Posterior vena cava (tissue), 2 donors: ENCODE results near the gene ZSWIM1. TPM values are rescaled to one million over a fixed set of nuclear protein-coding genes. Genes with fewer than 3 reads are reported as not detected.

Source experiments
- DNase-seq: peaks from one replicate; pipeline ENCODE4 v3.0.0-alpha.2; 2020; ENCODE audit warnings: low spot score
- intact Hi-C, 2 donors: fragments of 100-400 bp; cut with DNase I; formaldehyde crosslinking; loops; one replicate each; pipeline versions ENCODE4 v1.14.1 to v1.14.2; 2022 to 2023
- total RNA-seq, 2 donors: library from RNA; stranded (reverse); fragmentation: NEBNext Ultra II Directional; extraction: Animal tissue kit (Norgen Biotek cat#: 25700); gene quantifications; one replicate each; pipeline ENCODE4 v1.2.1, GENCODE V29; 2021
- donor health status: DM: yes; HTN: yes; CAD: no.
- donor health status: DM: yes; HTN: yes; CAD: no.

Gene ZSWIM1
- total RNA-seq, 2 donors from 2014 or later, result 6.5 to 7.0 TPM

- no peak for DNase-seq
- intact Hi-C loops, result no loop called here
Observed at GRCh38 chr20:45882469-45883099, 1.6 kb downstream of the ZSWIM1 start.

- no peak for DNase-seq
- intact Hi-C loops, result no loop called here
Observed at GRCh38 chr20:45883100-45883469, 2.1 kb downstream of the ZSWIM1 start.

GRCh38 chr20:45886590-45887345 lies 5.7 kb downstream of the ZSWIM1 start:
- intact Hi-C loops, result no loop called here
- DNase-seq, result peak; percentile 80

- intact Hi-C loops, result no loop called here
- DNase-seq, result no peak
Observed at GRCh38 chr20:45887346-45887715, 6.3 kb downstream of the ZSWIM1 start, which contains the start of gene SPATA25. SPATA25 (minus strand) TSS chr20:45887622; CDS start chr20:45887590, 32 bp downstream.

GRCh38 chr20:45888681-45889080 lies 7.7 kb downstream of the ZSWIM1 start:
- DNase-seq, result no peak
- intact Hi-C loops, result no loop called here

GRCh38 chr20:45890077-45890984 lies 9.3 kb downstream of the ZSWIM1 start:
- DNase-seq, result peak; percentile 95
- intact Hi-C loops, result no loop called here

- intact Hi-C loops, result no loop called here
- peak; percentile 98 for DNase-seq
Observed at GRCh38 chr20:45890985-45891983, 10.3 kb downstream of the ZSWIM1 start, which contains the start of the genes CTSA and NEURL2. CTSA (plus strand) TSS chr20:45891335; CDS start chr20:45891569, 234 bp downstream. NEURL2 (minus strand) TSS chr20:45891208; CDS start chr20:45890991, 217 bp downstream.

- DNase-seq, result peak; percentile 73
- intact Hi-C loops, result no loop called here
Observed at GRCh38 chr20:45892049-45892825, 11.2 kb downstream of the ZSWIM1 start.

- intact Hi-C loops, result no loop called here
- no peak for DNase-seq
Observed at GRCh38 chr20:45892828-45893500, 11.9 kb downstream of the ZSWIM1 start.

GRCh38 chr20:45893831-45894230 lies 12.8 kb downstream of the ZSWIM1 start:
- intact Hi-C loops, result no loop called here
- DNase-seq, result no peak

- intact Hi-C loops, result no loop called here
- DNase-seq, result peak; percentile 84
Observed at GRCh38 chr20:45894797-45895196, 13.8 kb downstream of the ZSWIM1 start.

- intact Hi-C loops, result no loop called here
Observed at GRCh38 chr20:45896641-45897161, 15.7 kb downstream of the ZSWIM1 start.

GRCh38 chr20:45897289-45897688 lies 16.3 kb downstream of the ZSWIM1 start:
- no peak for DNase-seq
- intact Hi-C loops, result no loop called here

More at GRCh38 chr20:45896641-45897161, 15.7 kb downstream of the ZSWIM1 start:
- no peak for DNase-seq

GRCh38 chr20:45897692-45898091 lies 16.7 kb downstream of the ZSWIM1 start:
- intact Hi-C loops, result no loop called here
- no peak for DNase-seq

- intact Hi-C loops, result no loop called here
- DNase-seq, result no peak
Observed at GRCh38 chr20:45898285-45898684, 17.3 kb downstream of the ZSWIM1 start.

GRCh38 chr20:45899046-45899835 lies 18.2 kb downstream of the ZSWIM1 start:
- DNase-seq, result no peak
- intact Hi-C loops, result no loop called here
